Mesenchymal stem cell (in vitro differentiated cells and primary cell): ENCODE data around the gene SMAD3.
"Not testable (repeated sequence)": the region's sequence is repeated elsewhere in the genome, so short reads cannot be mapped to it uniquely, and the experiment has no call there.

Experiments
- DNase-seq: peaks from one replicate; pipeline ENCODE4 v3.0.0-alpha.2; 2013
- H2AFZ ChIP-seq: one replicate; pipeline ENCODE4 v1.6.1; 2013; ENCODE audit warnings: low read depth, mild to moderate bottlenecking, control low read depth, inconsistent platforms, low read length, moderate library complexity
- H2AK5ac ChIP-seq: 2 replicates; pipeline ENCODE4 v1.6.1; 2013; ENCODE audit warnings: low read length, moderate library complexity, mild to moderate bottlenecking, inconsistent platforms; ENCODE audit not compliant: severe bottlenecking
- H2BK120ac ChIP-seq: one replicate; pipeline ENCODE4 v1.6.1; 2013; ENCODE audit warnings: low read depth, mild to moderate bottlenecking, inconsistent platforms, low read length, moderate library complexity
- H2BK12ac ChIP-seq, 2 experiments: one replicate each; pipeline ENCODE4 v1.6.1; 2013; ENCODE audit warnings: inconsistent platforms in 2 of 2, low read length in 2 of 2, mild to moderate bottlenecking in 2 of 2, moderate library complexity in 2 of 2, control low read depth in 1 of 2
- H2BK15ac ChIP-seq: one replicate; pipeline ENCODE4 v1.6.1; 2013; ENCODE audit warnings: mild to moderate bottlenecking, low read depth, inconsistent platforms; ENCODE audit not compliant: poor library complexity, severe bottlenecking
- H2BK5ac ChIP-seq: 2 replicates; pipeline ENCODE4 v1.6.1; 2013; ENCODE audit warnings: low read depth, mild to moderate bottlenecking, low read length, control low read depth, inconsistent platforms; ENCODE audit not compliant: poor library complexity, severe bottlenecking
- H3K14ac ChIP-seq, 2 experiments: one replicate each; pipeline ENCODE4 v1.6.1; 2013; ENCODE audit warnings: inconsistent platforms in 2 of 2, low read length in 2 of 2, control low read depth in 1 of 2, mild to moderate bottlenecking in 1 of 2, moderate library complexity in 1 of 2
- H3K18ac ChIP-seq, 2 experiments: one replicate each; pipeline ENCODE4 v1.6.1; 2013; ENCODE audit warnings: inconsistent platforms in 2 of 2, low read length in 2 of 2, control low read depth in 1 of 2, low read depth in 1 of 2, mild to moderate bottlenecking in 1 of 2
- H3K23ac ChIP-seq, 2 experiments: one replicate each; pipeline ENCODE4 v1.6.1; 2013; ENCODE audit warnings: inconsistent platforms in 2 of 2, low read length in 2 of 2, mild to moderate bottlenecking in 2 of 2, moderate library complexity in 2 of 2, control low read depth in 1 of 2
- H3K27ac ChIP-seq: 2 replicates; pipeline ENCODE4 v1.5.1; 2013; ENCODE audit warnings: mild to moderate bottlenecking, moderate library complexity, low read length, control low read depth, inconsistent platforms; ENCODE audit not compliant: poor library complexity, severe bottlenecking
- H3K27me3 ChIP-seq, 2 experiments: 2 replicates each; pipeline versions ENCODE4 v1.6.1 to v1.7.0; 2013; ENCODE audit warnings: low read length in 2 of 2, mild to moderate bottlenecking in 2 of 2, moderate library complexity in 2 of 2, control low read depth in 1 of 2, inconsistent platforms in 1 of 2; ENCODE audit not compliant: control insufficient read depth in 1 of 2, insufficient read depth in 1 of 2
- H3K36me3 ChIP-seq, 2 experiments: 2 replicates each; pipeline versions ENCODE4 v1.6.1 to v1.7.0; 2013; ENCODE audit warnings: low read length in 2 of 2, control low read depth in 1 of 2, inconsistent platforms in 1 of 2, low read depth in 1 of 2, mild to moderate bottlenecking in 1 of 2; ENCODE audit not compliant: insufficient read depth in 2 of 2, control insufficient read depth in 1 of 2
- H3K4ac ChIP-seq, 2 experiments: one replicate each; pipeline ENCODE4 v1.6.1; 2013; ENCODE audit warnings: inconsistent platforms in 2 of 2, low read length in 2 of 2, mild to moderate bottlenecking in 2 of 2, moderate library complexity in 2 of 2, control low read depth in 1 of 2, low read depth in 1 of 2
- H3K4me1 ChIP-seq: 2 replicates; pipeline ENCODE4 v1.6.1; 2013; ENCODE audit warnings: low read depth, low read length, control low read depth; ENCODE audit not compliant: control insufficient read depth, insufficient read depth
- H3K4me2 ChIP-seq: 2 replicates; pipeline ENCODE4 v1.6.1; 2013; ENCODE audit warnings: low read length, mild to moderate bottlenecking, inconsistent platforms; ENCODE audit not compliant: poor library complexity, severe bottlenecking
- H3K4me3 ChIP-seq, 2 experiments: 2 replicates each; pipeline versions ENCODE4 v1.5.1 to v1.7.0; 2013; ENCODE audit warnings: low read length in 2 of 2, mild to moderate bottlenecking in 2 of 2, control low read depth in 1 of 2, low read depth in 1 of 2; ENCODE audit not compliant: insufficient read depth in 1 of 2
- H3K79me1 ChIP-seq: replicated peaks from 2 replicates; pipeline ENCODE4 v1.6.1; 2013; ENCODE audit warnings: mild to moderate bottlenecking, control low read depth, low read length, inconsistent platforms; ENCODE audit not compliant: poor library complexity, severe bottlenecking
- H3K9ac ChIP-seq: 2 replicates; pipeline ENCODE4 v1.7.0; 2013; ENCODE audit warnings: mild to moderate bottlenecking, low read length, moderate library complexity
- H3K9me3 ChIP-seq: 2 replicates; pipeline ENCODE4 v1.7.0; 2013; ENCODE audit warnings: mild to moderate bottlenecking, low read length; ENCODE audit not compliant: control insufficient read depth
- H4K8ac ChIP-seq: one replicate; pipeline ENCODE4 v1.6.1; 2013; ENCODE audit warnings: inconsistent platforms, mild to moderate bottlenecking, low read length, moderate library complexity
- H4K91ac ChIP-seq: one replicate; pipeline ENCODE4 v1.6.1; 2013; ENCODE audit warnings: mild to moderate bottlenecking, low read length, inconsistent platforms
- WGBS: methylation state at CpG from one replicate; pipeline ENCODE4 v1.1.7; 2013; ENCODE audit warnings: mixed read lengths; 5-methylcytosine and 5-hydroxymethylcytosine counted together

Gene SMAD3

GRCh38 chr15:67072442-67072841 is 7.0 kb downstream of the SMAD3 start:
- Histone ChIP-seq H2BK12ac (peak overlapping the region in 1 of 2 experiments; percentile 76), H4K91ac (peak overlapping the region; percentile 8), H2BK5ac (no peak overlapping the region), H3K4me3 (no peak overlapping the region), H3K18ac (peak overlapping the region; percentile 25 to 94), H3K79me1 (peaks cover 10% of the 10 kb centered on the region), H3K14ac (peak overlapping the region in 1 of 2 experiments; percentile 92), H4K8ac (peak overlapping the region; percentile 2), H2AFZ (no peak overlapping the region), H3K27me3 (no peaks in the 10 kb centered on the region), H3K9me3 (no peaks in the 10 kb centered on the region), H3K23ac (peak overlapping the region in 1 of 2 experiments; percentile 90), H3K36me3 (peaks cover 3 to 38% of the 10 kb centered on the region in 2 experiments), H2AK5ac (peak overlapping the region; percentile 9), H3K9ac (no peak overlapping the region), H3K4me1 (peaks cover 21% of the 10 kb centered on the region), H3K27ac (no peak overlapping the region), H3K4me2 (no peak overlapping the region), H2BK120ac (no peak overlapping the region), H3K4ac (peak overlapping the region in 1 of 2 experiments; percentile 42), H2BK15ac (no peak overlapping the region)
- no peak for DNase-seq
- 27% methylated on average over 1 of the region's 1 CpG for WGBS

- Histone ChIP-seq H3K79me1 (peaks cover 13% of the 10 kb centered on the region), H3K9ac (no peak overlapping the region), H2BK12ac (no peak overlapping the region), H3K18ac (peak overlapping the region in 1 of 2 experiments; percentile 94), H3K27me3 (no peaks in the 10 kb centered on the region), H4K8ac (no peak overlapping the region), H4K91ac (no peak overlapping the region), H2AK5ac (no peak overlapping the region), H3K36me3 (peaks cover 3 to 38% of the 10 kb centered on the region in 2 experiments), H3K14ac (no peak overlapping the region), H3K4me2 (no peak overlapping the region), H2BK15ac (no peak overlapping the region), H2AFZ (no peak overlapping the region), H2BK5ac (no peak overlapping the region), H3K4me1 (peaks cover 17% of the 10 kb centered on the region), H2BK120ac (no peak overlapping the region), H3K9me3 (no peaks in the 10 kb centered on the region), H3K4me3 (no peak overlapping the region), H3K27ac (no peak overlapping the region), H3K23ac (no peak overlapping the region), H3K4ac (peak overlapping the region in 1 of 2 experiments; percentile 50)
- 57% methylated on average over 2 of the region's 2 CpGs for WGBS
- DNase-seq: peak; percentile 67
Measured at GRCh38 chr15:67072958-67073357, 7.6 kb downstream of the SMAD3 start.

- H3K14ac ChIP-seq: no peak overlapping the region
- no peaks in the 10 kb centered on the region for H3K9me3 ChIP-seq
- no peak for DNase-seq
- H3K18ac ChIP-seq: peak overlapping the region in 1 of 2 experiments; percentile 6
- no CpG with 5 or more reads among the region's 1 CpG for WGBS
- peak overlapping the region; percentile 3 for H2BK120ac ChIP-seq
- no peak overlapping the region for H2AFZ ChIP-seq
- H3K79me1 ChIP-seq: peaks cover 13% of the 10 kb centered on the region
- no peaks in the 10 kb centered on the region for H3K27me3 ChIP-seq
- H3K4ac ChIP-seq: no peak overlapping the region
- H3K9ac ChIP-seq: peak overlapping the region; percentile 77
- no peak overlapping the region for H4K8ac ChIP-seq
- H3K27ac ChIP-seq: no peak overlapping the region
- no peak overlapping the region for H3K4me2 ChIP-seq
- peak overlapping the region; percentile 36 for H2AK5ac ChIP-seq
- H3K4me1 ChIP-seq: peaks cover 14% of the 10 kb centered on the region
- H2BK5ac ChIP-seq: no peak overlapping the region
- no peak overlapping the region for H4K91ac ChIP-seq
- peak overlapping the region in 1 of 2 experiments; percentile 22 for H2BK12ac ChIP-seq
- no peak overlapping the region for H3K4me3 ChIP-seq
- no peak overlapping the region for H2BK15ac ChIP-seq
- no peak overlapping the region for H3K23ac ChIP-seq
- H3K36me3 ChIP-seq: peaks cover 3 to 43% of the 10 kb centered on the region in 2 experiments
Measured at GRCh38 chr15:67074886-67075229, 9.5 kb downstream of the SMAD3 start.

- WGBS: 96% methylated on average over 13 of the region's 14 CpGs
Measured at GRCh38 chr15:67075555-67076135, 10.2 kb downstream of the SMAD3 start.

More at GRCh38 chr15:67075555-67076135, 10.2 kb downstream of the SMAD3 start:
- not testable (repeated sequence) for H2AK5ac ChIP-seq, H3K27ac ChIP-seq, H3K14ac ChIP-seq, H3K9me3 ChIP-seq, H2BK5ac ChIP-seq, H3K4me2 ChIP-seq, H4K8ac ChIP-seq, H2AFZ ChIP-seq, H3K23ac ChIP-seq, H4K91ac ChIP-seq, DNase-seq, H2BK15ac ChIP-seq, H3K4me3 ChIP-seq, H3K27me3 ChIP-seq
- peaks cover 13% of the 10 kb centered on the region for H3K79me1 ChIP-seq
- H3K36me3 ChIP-seq: peaks cover 3 to 36% of the 10 kb centered on the region in 2 experiments
- peaks cover 17% of the 10 kb centered on the region for H3K4me1 ChIP-seq
- peak overlapping the region; percentile 77 for H3K9ac ChIP-seq
- peak overlapping the region; percentile 37 to 73 for H3K18ac ChIP-seq
- H2BK120ac ChIP-seq: peak overlapping the region; percentile 3
- peak overlapping the region in 1 of 2 experiments; percentile 22 for H2BK12ac ChIP-seq
- H3K4ac ChIP-seq: peak overlapping the region in 1 of 2 experiments; percentile 29
